Sigmoid colon (tissue), 4 donors: ENCODE measurements around the gene IL4I1.
A peak's percentile ranks its signal among the peaks of the same experiment; 100 is the strongest.

Experiments used
- POLR2AphosphoS5 ChIP-seq, 4 donors: sonication (generic); formaldehyde crosslinking; IDR thresholded peaks; one replicate each; pipeline ENCODE4 v1.6.1; 2017; ENCODE audit warnings: antibody characterized with exemption in 4 of 4
- TF ChIP-seq, protein P1 (sequence below), 4 experiments: fragments of 450-650 bp in 3 of 4; fragments of 200-600 bp in 1 of 4; IDR thresholded peaks; one replicate each; pipeline ENCODE4 v1.5.1; 2016 to 2019; ENCODE audit warnings: antibody characterized with exemption in 4 of 4, mild to moderate bottlenecking in 3 of 4, moderate library complexity in 2 of 4

DNA sequence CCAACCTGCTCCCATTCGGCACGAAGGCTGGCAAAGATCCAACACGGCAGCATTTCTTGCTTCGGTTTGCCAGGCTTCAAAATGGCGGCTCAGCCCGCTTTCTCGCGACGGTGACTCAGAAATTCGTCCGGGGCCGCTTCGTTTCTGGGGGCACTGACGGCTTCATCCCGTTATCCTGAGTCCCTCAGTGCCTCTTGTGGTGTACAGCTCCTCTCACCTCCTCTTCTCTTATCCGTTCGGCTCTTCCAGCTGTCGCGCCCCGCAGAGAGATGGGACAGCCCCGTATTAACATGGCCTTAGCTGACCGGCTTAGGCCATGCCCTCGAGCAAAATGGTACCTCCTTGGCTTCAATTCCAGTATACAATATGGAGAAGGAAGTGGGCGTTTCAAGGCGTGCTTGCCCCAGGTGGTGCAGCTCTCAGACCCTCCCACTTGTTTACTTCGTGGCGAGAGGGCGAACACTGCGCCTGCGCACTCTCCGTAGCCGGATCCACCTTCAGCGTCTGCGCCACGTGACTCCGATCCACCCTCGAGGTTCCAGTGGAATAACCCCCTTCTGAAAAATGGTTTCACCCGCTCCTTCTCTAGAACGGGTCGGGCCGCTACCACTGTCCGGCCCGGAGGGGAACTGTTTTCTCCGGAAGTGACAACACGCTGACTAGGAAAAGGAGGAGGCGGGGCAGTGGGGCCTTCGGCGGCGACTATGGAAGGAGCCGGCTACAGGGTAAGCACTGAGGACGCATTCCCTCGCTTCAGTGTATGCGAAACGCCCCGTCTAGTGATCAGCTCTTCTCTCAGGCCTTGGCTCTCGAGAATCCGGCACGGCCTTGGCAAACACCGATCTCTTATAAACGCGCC, 19.4 kb downstream of the IL4I1 start, which contains the start of the genes AKT1S1 and TBC1D17:
- TF ChIP-seq, protein P1, sequence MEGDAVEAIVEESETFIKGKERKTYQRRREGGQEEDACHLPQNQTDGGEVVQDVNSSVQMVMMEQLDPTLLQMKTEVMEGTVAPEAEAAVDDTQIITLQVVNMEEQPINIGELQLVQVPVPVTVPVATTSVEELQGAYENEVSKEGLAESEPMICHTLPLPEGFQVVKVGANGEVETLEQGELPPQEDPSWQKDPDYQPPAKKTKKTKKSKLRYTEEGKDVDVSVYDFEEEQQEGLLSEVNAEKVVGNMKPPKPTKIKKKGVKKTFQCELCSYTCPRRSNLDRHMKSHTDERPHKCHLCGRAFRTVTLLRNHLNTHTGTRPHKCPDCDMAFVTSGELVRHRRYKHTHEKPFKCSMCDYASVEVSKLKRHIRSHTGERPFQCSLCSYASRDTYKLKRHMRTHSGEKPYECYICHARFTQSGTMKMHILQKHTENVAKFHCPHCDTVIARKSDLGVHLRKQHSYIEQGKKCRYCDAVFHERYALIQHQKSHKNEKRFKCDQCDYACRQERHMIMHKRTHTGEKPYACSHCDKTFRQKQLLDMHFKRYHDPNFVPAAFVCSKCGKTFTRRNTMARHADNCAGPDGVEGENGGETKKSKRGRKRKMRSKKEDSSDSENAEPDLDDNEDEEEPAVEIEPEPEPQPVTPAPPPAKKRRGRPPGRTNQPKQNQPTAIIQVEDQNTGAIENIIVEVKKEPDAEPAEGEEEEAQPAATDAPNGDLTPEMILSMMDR (IDR thresholded peaks at IDR 0.05), result no peak
- TF ChIP-seq POLR2AphosphoS5 (IDR thresholded peaks at IDR 0.05), result peak; percentile 78 to 96 (median 89)
